ENCODE results near the gene ARL6IP1. TPM values are rescaled to one million over a fixed set of nuclear protein-coding genes. Genes with fewer than 3 reads are reported as not detected.

The ARL6IP1 gene
- total and polyA plus RNA-seq, 8 donors = 28.9 to 82.3 (median 42.3) TPM

GRCh38 chr16:18832006-18832405 lies 30.7 kb upstream of the ARL6IP1 start:
- no peak for FAIRE-seq
- TF ChIP-seq CTCF (IDR thresholded peaks at IDR 0.05) = no peak
- no peak for DNase-seq
- intact Hi-C loops (cut with DNase I) = no loop called here
- WGBS, 2 donors = 80 to 81% methylated on average over 2 of the region's 2 CpGs
- Histone ChIP-seq H3K4me1 (no peaks in the 10 kb centered on the region), H3K4me3 (no peak overlapping the region), H3K27me3 (no peaks in the 10 kb centered on the region), H3K9me3 (no peaks in the 10 kb centered on the region), H3K36me3 (peaks cover 7 to 91% (median 39%) of the 10 kb centered on the region in 3 donors), H3K27ac (no peak overlapping the region)
- no peak for ATAC-seq

GRCh38 chr16:18829251-18829650 lies 27.9 kb upstream of the ARL6IP1 start:
- no peak for FAIRE-seq

DNA sequence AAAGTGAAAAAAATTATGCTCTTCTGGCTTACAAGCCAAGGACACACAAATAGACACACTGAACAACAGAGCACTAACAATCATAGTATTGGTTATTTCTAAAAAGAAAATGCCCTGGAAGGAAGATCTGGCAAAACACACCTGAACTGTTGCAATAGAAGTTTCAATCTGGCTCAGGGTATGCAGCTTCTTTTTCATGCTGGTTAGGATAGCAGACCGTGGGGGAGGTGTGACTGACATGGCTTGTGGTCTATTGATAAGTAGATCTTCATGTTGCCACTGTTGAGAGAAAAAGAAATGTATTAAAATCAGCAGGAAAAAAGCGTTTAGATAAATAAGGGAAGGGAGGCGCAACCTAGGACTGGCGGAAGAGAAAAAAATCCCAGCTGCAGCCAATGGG lies 26.5 kb upstream of the ARL6IP1 start:
- no peak for ATAC-seq
- intact Hi-C loops (cut with DNase I) = no loop called here
- WGBS, 2 donors = 94 to 96% methylated on average over 4 of the region's 4 CpGs
- DNase-seq = no peak
- Histone ChIP-seq H3K36me3 (peaks cover 4 to 50% (median 9%) of the 10 kb centered on the region in 3 donors), H3K27ac (no peak overlapping the region), H3K27me3 (no peaks in the 10 kb centered on the region), H3K4me3 (no peak overlapping the region), H3K9me3 (no peaks in the 10 kb centered on the region), H3K4me1 (no peaks in the 10 kb centered on the region)
- no peak for FAIRE-seq
- TF ChIP-seq CTCF (IDR thresholded peaks at IDR 0.05) = no peak

More at GRCh38 chr16:18829251-18829650, 27.9 kb upstream of the ARL6IP1 start:
- Histone ChIP-seq H3K9me3 (no peaks in the 10 kb centered on the region), H3K27ac (no peak overlapping the region), H3K4me1 (no peaks in the 10 kb centered on the region), H3K4me3 (no peak overlapping the region), H3K36me3 (peaks cover 4 to 63% (median 13%) of the 10 kb centered on the region in 3 donors), H3K27me3 (no peaks in the 10 kb centered on the region)
- DNase-seq = no peak
- TF ChIP-seq CTCF (IDR thresholded peaks at IDR 0.05) = no peak
- WGBS, 2 donors = 96 to 97% methylated on average over 6 of the region's 6 CpGs
- no peak for ATAC-seq
- intact Hi-C loops (cut with DNase I) = no loop called here

DNA sequence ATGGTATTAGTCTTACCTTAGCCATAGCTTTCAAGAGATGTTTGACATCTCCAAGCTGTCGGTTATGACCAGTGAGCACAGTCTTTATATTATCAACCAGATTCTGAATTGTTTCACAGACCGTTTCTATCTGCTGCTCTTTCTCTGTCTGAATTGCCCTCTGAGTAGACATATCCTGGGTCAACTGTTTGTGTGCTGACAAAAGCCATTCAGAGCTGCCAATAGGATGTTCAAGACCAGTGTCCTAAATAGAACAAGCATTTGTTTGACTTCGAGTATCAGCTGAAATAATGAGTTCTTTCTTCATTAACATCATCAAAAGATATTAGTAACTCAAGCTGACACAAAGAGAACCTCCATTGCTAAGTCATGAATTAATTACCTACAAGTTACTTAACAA lies 14.9 kb upstream of the ARL6IP1 start:
- no peaks in the 10 kb centered on the region for H3K27me3 ChIP-seq
- 72 to 75% methylated on average over 3 of the region's 3 CpGs for WGBS, 2 donors
- H3K27ac ChIP-seq = no peak overlapping the region
- peaks cover 0 to 44% (median 17%) of the 10 kb centered on the region in 3 donors for H3K36me3 ChIP-seq
- ATAC-seq = no peak
- H3K9me3 ChIP-seq = no peaks in the 10 kb centered on the region
- DNase-seq = no peak
- no peak for FAIRE-seq
- H3K4me1 ChIP-seq = no peaks in the 10 kb centered on the region
- intact Hi-C loops (cut with DNase I) = no loop called here
- H3K4me3 ChIP-seq = no peak overlapping the region
- TF ChIP-seq CTCF (IDR thresholded peaks at IDR 0.05) = no peak

- WGBS, 2 donors = 93 to 94% methylated on average over 3 of the region's 3 CpGs
- no peak for ATAC-seq
These were observed 10.6 kb upstream of the ARL6IP1 start for GRCh38 chr16:18811925-18812324.

More at GRCh38 chr16:18811925-18812324, 10.6 kb upstream of the ARL6IP1 start:
- Histone ChIP-seq H3K36me3 (peaks cover 0 to 50% (median 29%) of the 10 kb centered on the region in 3 donors), H3K27ac (no peak overlapping the region), H3K9me3 (no peaks in the 10 kb centered on the region), H3K4me1 (no peaks in the 10 kb centered on the region), H3K27me3 (no peaks in the 10 kb centered on the region), H3K4me3 (no peak overlapping the region)
- FAIRE-seq (no peak), DNase-seq (no peak)
- TF ChIP-seq CTCF (IDR thresholded peaks at IDR 0.05) = no peak
- intact Hi-C loops (cut with DNase I) = no loop called here

Data from pancreas (tissue), 10 donors.